ENCODE results near the gene MICAL3. TPM values are rescaled to one million over a fixed set of nuclear protein-coding genes. Genes with fewer than 3 reads are reported as not detected.

MICAL3 gene
- total RNA-seq, 1 donor from 2014 or later, result 33.6 TPM

DNA sequence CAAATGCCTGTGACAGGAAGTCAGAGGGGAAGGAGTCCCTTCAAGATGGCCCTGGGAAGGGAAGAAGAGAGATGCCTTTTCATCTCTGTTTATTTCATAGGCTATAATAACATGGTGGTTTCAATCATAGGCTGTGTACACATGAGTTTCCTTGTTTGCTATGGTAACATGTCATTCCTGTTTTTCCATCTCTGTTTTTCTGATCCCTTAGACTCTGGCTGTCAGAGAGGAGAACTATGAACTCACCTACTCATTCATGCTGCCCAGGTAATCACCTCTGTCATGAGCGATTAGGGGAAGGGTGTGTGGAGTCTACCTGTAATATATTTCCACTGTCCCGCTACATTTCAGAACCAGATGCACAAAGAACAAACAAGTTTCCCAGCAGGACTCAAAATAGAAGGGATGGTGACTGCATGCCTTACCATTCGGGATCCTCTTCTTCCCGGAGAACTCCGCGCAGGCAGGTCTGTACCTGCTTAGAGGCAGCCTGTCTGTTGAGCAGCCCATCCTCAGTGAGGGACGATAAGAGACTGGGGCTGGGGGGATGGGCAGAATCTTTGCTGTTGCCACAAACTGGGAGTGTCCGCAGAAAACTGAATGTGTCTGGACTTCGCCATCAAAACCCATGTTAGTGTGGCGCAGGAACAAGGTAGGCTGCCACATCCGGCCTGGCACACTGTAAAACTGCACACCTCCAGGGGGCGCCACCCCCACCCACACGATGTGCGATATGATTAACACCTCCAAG lies 46.4 kb upstream of the MICAL3 start:
- Mint-ChIP-seq H3K9me3 (no peaks in the 10 kb centered on the region), H3K4me3 (no peak overlapping the region), H3K36me3 (no peaks in the 10 kb centered on the region), H3K27ac (no peak overlapping the region), H3K4me1 (peaks cover 4% of the 10 kb centered on the region), H3K27me3 (ENCODE audit: insufficient read depth, low read depth) (peaks cover 9% of the 10 kb centered on the region)
- Histone ChIP-seq H2AFZ (replicated peaks) (no peak overlapping the region), H3K79me2 (ENCODE audit: low read depth) (no peaks in the 10 kb centered on the region), H3K9ac (no peak overlapping the region), H3K27ac (no peak overlapping the region), H4K20me1 (ENCODE audit: low read depth) (no peaks in the 10 kb centered on the region), H3K4me3 (no peak overlapping the region), H3K27me3 (no peaks in the 10 kb centered on the region), H3K4me2 (no peak overlapping the region), H3F3A (ENCODE audit: low read depth) (no peaks in the 10 kb centered on the region), H3K36me3 (no peaks in the 10 kb centered on the region), H3K4me1 (no peaks in the 10 kb centered on the region), H3K9me3 (ENCODE audit: low read depth) (no peaks in the 10 kb centered on the region)
- TF ChIP-seq, protein P1, sequence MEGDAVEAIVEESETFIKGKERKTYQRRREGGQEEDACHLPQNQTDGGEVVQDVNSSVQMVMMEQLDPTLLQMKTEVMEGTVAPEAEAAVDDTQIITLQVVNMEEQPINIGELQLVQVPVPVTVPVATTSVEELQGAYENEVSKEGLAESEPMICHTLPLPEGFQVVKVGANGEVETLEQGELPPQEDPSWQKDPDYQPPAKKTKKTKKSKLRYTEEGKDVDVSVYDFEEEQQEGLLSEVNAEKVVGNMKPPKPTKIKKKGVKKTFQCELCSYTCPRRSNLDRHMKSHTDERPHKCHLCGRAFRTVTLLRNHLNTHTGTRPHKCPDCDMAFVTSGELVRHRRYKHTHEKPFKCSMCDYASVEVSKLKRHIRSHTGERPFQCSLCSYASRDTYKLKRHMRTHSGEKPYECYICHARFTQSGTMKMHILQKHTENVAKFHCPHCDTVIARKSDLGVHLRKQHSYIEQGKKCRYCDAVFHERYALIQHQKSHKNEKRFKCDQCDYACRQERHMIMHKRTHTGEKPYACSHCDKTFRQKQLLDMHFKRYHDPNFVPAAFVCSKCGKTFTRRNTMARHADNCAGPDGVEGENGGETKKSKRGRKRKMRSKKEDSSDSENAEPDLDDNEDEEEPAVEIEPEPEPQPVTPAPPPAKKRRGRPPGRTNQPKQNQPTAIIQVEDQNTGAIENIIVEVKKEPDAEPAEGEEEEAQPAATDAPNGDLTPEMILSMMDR (IDR thresholded peaks at IDR 0.05), result peak; percentile 49
- TF ChIP-seq EZH2 (IDR thresholded peaks at IDR 0.05) (no peak), EZH2phosphoT487 (IDR thresholded peaks at IDR 0.05) (no peak)
- no peak for DNase-seq (ENCODE audit: low spot score)

DNA sequence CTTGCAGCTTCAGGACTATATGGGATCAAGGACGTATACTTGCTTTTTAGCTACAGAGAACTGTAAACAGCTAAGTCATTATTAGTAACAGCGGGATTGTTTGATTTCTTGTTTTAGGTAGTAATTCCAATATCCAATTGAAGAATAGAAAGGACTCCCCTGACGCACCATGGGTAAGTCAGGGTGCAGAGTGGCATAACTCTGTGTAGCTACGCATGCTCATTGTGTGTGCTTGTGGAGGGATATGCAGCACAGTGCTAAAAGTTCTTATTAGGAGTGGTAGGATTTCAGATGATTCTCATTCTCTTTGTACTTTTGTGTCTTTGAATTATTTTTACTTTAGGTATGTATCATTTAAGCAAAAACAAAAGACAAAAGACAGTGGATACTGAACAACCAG lies 45.7 kb upstream of the MICAL3 start:
- Mint-ChIP-seq H3K9me3 (no peaks in the 10 kb centered on the region), H3K27ac (no peak overlapping the region)
- DNase-seq (ENCODE audit: low spot score), result no peak

DNA sequence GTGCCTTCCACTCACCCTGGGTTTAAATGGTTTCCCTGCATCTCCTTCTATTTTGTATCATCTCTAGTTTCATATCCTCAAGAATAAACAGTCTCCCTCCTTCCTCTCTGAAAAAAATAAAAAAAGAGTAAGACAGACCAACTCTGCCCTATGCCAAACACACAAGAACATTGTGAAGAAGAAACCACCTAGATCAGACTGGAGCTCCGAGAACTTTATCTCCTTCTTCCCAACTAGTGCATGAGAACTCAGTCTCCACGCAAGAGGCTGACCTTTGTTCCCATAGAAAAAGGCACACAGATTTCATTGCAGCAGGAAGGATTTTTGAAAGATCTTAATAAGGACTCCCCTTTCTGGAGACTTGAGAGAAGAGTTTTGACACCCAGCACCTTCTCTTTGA lies 44.7 kb upstream of the MICAL3 start:
- Histone ChIP-seq H2AFZ (replicated peaks) (no peak overlapping the region), H3K79me2 (ENCODE audit: low read depth) (no peaks in the 10 kb centered on the region), H3K27ac (no peak overlapping the region), H4K20me1 (ENCODE audit: low read depth) (no peaks in the 10 kb centered on the region), H3K9me3 (ENCODE audit: low read depth) (no peaks in the 10 kb centered on the region), H3K4me2 (no peak overlapping the region), H3K4me1 (no peaks in the 10 kb centered on the region), H3K27me3 (no peaks in the 10 kb centered on the region), H3K9ac (no peak overlapping the region), H3K4me3 (no peak overlapping the region), H3F3A (ENCODE audit: low read depth) (no peaks in the 10 kb centered on the region), H3K36me3 (no peaks in the 10 kb centered on the region)
- Mint-ChIP-seq H3K4me1 (peaks cover 4% of the 10 kb centered on the region), H3K27ac (no peak overlapping the region), H3K9me3 (no peaks in the 10 kb centered on the region), H3K36me3 (no peaks in the 10 kb centered on the region), H3K27me3 (ENCODE audit: insufficient read depth, low read depth) (peaks cover 14% of the 10 kb centered on the region), H3K4me3 (no peak overlapping the region)
- DNase-seq (ENCODE audit: low spot score), result no peak
- TF ChIP-seq EZH2phosphoT487 (IDR thresholded peaks at IDR 0.05) (no peak), EZH2 (IDR thresholded peaks at IDR 0.05) (no peak)
- TF ChIP-seq, protein P1 (IDR thresholded peaks at IDR 0.05), result no peak

More for the DNA sequence above, 45.7 kb upstream of the MICAL3 start:
- Histone ChIP-seq H3K4me1 (no peaks in the 10 kb centered on the region), H3K4me2 (no peak overlapping the region), H3K27me3 (no peaks in the 10 kb centered on the region), H3K4me3 (no peak overlapping the region), H3K9me3 (ENCODE audit: low read depth) (no peaks in the 10 kb centered on the region), H3K36me3 (no peaks in the 10 kb centered on the region), H2AFZ (replicated peaks) (no peak overlapping the region), H3K27ac (no peak overlapping the region), H4K20me1 (ENCODE audit: low read depth) (no peaks in the 10 kb centered on the region), H3F3A (ENCODE audit: low read depth) (no peaks in the 10 kb centered on the region), H3K79me2 (ENCODE audit: low read depth) (no peaks in the 10 kb centered on the region), H3K9ac (no peak overlapping the region)
- peaks cover 4% of the 10 kb centered on the region for H3K4me1 Mint-ChIP-seq
- no peaks in the 10 kb centered on the region for H3K36me3 Mint-ChIP-seq
- no peak overlapping the region for H3K4me3 Mint-ChIP-seq
- H3K27me3 Mint-ChIP-seq (ENCODE audit: insufficient read depth, low read depth), result peaks cover 12% of the 10 kb centered on the region
- TF ChIP-seq EZH2 (IDR thresholded peaks at IDR 0.05) (no peak), EZH2phosphoT487 (IDR thresholded peaks at IDR 0.05) (no peak)
- TF ChIP-seq, protein P1 (IDR thresholded peaks at IDR 0.05), result no peak

All from neural progenitor cell (in vitro differentiated cells).